Renal cortical epithelial cell (primary cell): ENCODE measurements around the gene KRTAP22-1. TPM values are rescaled to one million over a fixed set of nuclear protein-coding genes. Genes with fewer than 3 reads are reported as not detected.

Experiments used
- DNase-seq: peaks from one replicate; pipeline ENCODE4 v3.0.0-alpha.2; 2011; ENCODE audit warnings: low read depth
- total RNA-seq: library from RNA; depleted of rRNA; stranded (reverse); fragments of >200 nt; gene quantifications from 2 replicates; pipeline ENCODE4 v1.2.3, GENCODE V29; 2014

The KRTAP22-1 gene
- not detected in 2 replicates for total RNA-seq

DNA sequence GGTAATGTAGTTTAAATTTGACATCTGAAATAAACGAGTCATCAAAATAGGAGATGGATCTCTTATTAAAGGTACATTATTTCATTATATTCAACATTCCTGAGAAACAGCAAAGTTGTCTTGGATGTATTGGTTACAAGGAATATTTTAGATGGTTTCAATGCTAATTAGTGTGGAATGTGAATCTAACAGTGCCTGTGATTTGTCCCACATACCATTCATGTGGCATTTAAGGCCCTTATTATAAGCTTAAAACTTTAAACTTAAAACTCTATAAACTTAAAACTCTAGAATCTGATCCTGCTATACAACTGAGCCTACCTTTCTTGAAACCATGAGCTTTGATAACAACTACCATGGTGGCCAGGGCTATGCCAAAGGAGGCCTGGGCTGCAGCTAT, at the start of gene KRTAP22-1:
TSS of gene KRTAP22-1 (plus strand) at position 301 of the 400 bp plus-strand sequence.
- DNase-seq: no peak

DNA sequence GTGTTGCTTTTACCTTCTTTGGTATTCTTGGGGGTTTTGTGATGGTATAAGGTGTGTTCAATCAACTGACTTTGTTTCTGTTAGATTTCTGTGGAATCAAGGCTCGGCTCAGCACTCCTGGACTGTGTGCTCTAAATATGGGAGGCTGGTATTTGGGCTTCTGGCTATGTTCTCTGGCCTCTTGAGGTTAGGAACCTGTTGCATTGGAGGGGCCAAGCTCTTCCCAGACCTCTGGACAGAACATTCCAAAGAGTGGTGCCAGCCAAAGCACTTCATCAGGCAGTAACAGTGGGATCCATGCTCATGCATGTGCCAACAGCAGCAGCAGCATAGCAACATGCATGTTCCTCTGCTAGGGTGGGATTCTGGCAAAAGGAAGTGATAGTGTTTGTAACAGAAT, 48.1 kb upstream of the KRTAP22-1 start:
- no peak for DNase-seq

GRCh38 chr21:30555095-30555494, 45.8 kb upstream of the KRTAP22-1 start:
- no peak for DNase-seq

DNA sequence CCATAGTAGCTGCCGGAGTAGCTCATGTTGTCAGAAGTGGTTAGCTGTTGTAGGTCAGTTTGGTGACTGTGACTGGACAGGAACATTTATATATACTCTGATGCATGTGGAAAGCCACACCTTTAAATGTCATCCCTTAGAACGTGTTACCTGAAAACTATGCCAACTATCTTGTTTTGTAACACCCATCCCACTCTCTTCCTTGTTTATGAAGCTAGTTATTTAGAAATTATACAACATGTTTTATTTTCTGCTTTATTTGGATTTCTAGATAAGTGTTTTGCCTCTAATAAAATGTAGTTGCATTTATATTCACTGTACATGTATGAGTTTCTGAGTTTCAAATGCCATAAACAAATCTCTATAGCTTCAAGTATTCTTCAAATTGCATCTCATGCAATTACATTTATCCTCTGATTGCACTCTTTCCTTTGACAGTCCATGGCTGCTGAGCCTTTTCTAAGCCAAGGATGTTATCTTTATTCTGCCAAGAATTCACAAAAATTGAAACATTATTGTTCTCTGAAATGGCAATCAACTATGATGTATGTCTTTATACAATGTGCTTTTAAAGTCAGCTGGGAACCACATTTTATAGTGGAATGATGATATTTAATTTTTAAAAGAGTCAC, 39.5 kb upstream of the KRTAP22-1 start, which contains the start of gene KRTAP19-7:
TSS of gene KRTAP19-7 (minus strand) at position 51 of the 632 bp plus-strand sequence. CDS start at position 26, 25 bp downstream.
- DNase-seq: no peak

GRCh38 chr21:30561957-30562356, 38.9 kb upstream of the KRTAP22-1 start:
- no peak for DNase-seq

DNA sequence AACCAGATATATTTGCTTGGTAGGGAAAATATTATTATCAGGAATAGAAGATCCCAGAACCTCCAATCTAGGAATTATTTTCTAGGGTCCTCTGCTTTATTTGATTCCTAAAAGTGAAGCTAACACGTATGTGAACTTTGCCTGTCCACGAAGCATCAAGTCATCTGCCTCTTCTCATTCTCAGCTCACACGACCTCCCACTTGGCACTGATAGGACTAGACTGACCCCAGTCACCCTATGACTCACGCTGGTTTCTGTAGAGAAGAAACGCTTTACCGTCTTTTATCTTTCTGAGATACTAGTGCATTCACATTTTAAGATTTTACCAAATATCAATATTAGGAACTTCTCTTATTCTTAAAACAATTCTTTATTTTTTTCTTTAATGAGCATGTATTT, 37.8 kb upstream of the KRTAP22-1 start:
- DNase-seq: no peak

DNA sequence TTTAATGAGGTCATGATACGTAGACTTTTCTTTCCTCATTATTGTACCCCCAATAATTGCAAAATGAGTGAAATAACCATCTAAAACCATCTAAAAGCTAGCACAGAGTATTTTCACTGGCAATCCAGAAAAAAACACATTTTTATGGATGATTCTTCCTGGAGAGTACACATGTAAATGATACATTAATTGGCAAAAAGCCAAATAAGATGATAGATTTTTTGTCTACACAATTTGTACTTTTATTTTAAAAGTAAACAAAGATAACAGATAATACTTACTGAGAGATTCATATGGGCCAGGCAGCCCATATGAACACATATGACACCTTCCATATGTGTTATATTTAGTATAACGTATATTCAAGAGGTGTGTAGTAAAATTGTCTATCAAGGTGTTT, 37.3 kb upstream of the KRTAP22-1 start:
- no peak for DNase-seq

- DNase-seq: no peak
Observed at GRCh38 chr21:30567617-30568016, 33.3 kb upstream of the KRTAP22-1 start.

GRCh38 chr21:30577766-30578165, 23.1 kb upstream of the KRTAP22-1 start:
- no peak for DNase-seq

- no peak for DNase-seq
Observed at GRCh38 chr21:30579346-30579745, 21.5 kb upstream of the KRTAP22-1 start.

- DNase-seq: no peak
Observed at GRCh38 chr21:30580132-30580531, 20.8 kb upstream of the KRTAP22-1 start.

GRCh38 chr21:30582870-30583269, 18.0 kb upstream of the KRTAP22-1 start:
- no peak for DNase-seq

- DNase-seq: no peak
Observed at GRCh38 chr21:30590297-30590696, 10.6 kb upstream of the KRTAP22-1 start, which contains the start of gene KRTAP22-2. KRTAP22-2 (minus strand) TSS chr21:30590397.

DNA sequence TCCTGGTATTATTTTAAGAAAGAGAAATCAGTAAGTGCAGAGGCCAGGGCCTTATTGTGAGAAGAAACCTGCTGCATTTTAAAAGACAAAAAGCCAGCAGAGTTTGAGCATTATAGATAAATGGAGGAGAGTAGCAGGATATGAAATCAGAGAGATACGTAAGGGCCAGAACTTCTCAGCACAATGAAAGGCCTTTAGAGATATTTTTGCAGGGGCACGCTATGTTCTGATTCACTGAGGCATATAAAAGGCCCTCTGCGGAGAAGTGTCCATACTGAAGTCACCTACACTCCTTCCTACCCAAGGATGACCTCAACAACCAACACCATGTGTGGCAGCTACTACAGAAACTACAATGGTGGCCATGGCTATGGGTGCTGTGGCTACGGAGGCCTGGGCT, 8.7 kb upstream of the KRTAP22-1 start, which contains the start of gene KRTAP6-3:
TSS of gene KRTAP6-3 (plus strand) at position 301 of the 400 bp plus-strand sequence. CDS start at position 307, 6 bp downstream.
- DNase-seq: no peak

GRCh38 chr21:30598802-30599201, 2.1 kb upstream of the KRTAP22-1 start, which contains the start of gene KRTAP6-2:
KRTAP6-2 (minus strand) TSS chr21:30598902; CDS start chr21:30598874, 28 bp downstream.
- DNase-seq: no peak

GRCh38 chr21:30605968-30606367, 5.1 kb downstream of the KRTAP22-1 start:
- DNase-seq: no peak

- DNase-seq: no peak
Observed at GRCh38 chr21:30612132-30612531, 11.2 kb downstream of the KRTAP22-1 start.

DNA sequence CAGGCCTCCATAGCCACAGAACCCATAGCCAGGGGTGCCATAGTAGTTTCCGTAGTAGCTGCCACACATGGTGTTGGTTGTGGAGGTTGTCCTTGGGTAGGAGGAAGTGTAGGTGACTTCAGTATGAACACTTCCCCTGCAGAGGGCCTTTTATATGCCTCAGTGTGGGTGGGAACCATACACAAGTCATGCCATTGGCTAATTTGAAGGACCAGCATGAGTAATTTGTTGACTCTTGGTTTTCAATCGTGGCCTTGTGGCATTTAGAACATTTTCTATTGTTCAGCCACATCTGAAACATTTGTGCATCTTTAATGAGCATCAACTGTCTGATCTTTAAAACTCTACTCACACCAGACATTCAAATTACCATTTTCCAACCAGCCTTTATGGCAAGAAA, 12.9 kb downstream of the KRTAP22-1 start, which contains the start of gene KRTAP6-1:
TSS of gene KRTAP6-1 (minus strand) at position 95 of the 400 bp plus-strand sequence. CDS start at position 69, 26 bp downstream.
- DNase-seq: no peak

GRCh38 chr21:30615199-30615598, 14.3 kb downstream of the KRTAP22-1 start:
- DNase-seq: no peak

DNA sequence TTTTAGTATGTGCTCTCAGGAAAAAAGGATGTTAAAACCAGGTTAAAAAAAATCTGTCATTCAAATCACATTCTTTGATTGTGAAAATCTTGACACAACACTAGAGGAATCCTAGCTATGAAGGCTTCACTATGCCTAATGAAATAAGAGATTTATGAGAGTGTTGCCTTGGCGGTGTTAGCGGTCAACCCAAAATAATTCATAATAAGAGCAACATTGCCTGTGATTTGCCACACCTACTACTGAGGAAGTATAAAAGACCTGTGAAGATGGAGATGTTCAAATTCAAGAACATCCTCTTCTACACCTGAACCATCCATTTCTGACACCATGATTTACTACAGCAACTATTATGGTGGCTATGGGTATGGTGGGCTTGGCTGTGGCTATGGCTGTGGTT, 15.2 kb downstream of the KRTAP22-1 start, which contains the start of gene KRTAP20-1:
TSS of gene KRTAP20-1 (plus strand) at position 301 of the 400 bp plus-strand sequence. CDS start at position 331, 30 bp downstream.
- DNase-seq: no peak

GRCh38 chr21:30620080-30620479, 19.2 kb downstream of the KRTAP22-1 start:
- no peak for DNase-seq

- no peak for DNase-seq
Observed at GRCh38 chr21:30620522-30620921, 19.6 kb downstream of the KRTAP22-1 start, which contains the start of gene KRTAP20-4. KRTAP20-4 (plus strand) TSS chr21:30620627.

DNA sequence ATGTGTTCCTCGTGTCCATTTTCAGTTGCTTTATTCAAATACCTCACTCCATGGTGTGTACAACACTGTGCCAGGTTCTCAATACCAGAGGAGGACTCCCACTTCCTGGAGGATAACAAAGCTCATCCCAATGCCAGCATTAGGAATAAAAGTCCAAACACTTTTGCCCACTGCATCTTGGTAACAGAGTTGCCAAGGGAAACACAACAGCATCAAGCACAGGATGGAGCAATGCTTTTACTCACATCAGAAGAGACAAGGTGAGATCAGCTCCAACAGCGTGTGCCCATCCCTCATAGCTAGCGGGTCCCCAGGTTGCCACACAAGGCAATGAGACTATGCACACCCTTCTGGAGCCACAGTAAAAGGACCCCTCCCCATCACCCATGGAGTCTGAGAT, 22.5 kb downstream of the KRTAP22-1 start:
- DNase-seq: no peak
